IPS DF 4.7 (cell line): ENCODE results near the gene DNAJC1.

Experiments
- DNase-seq: peaks from one replicate; pipeline ENCODE4 v3.0.0-alpha.2; 2013; ENCODE audit warnings: low spot score; ENCODE audit errors: extremely low read depth

Gene DNAJC1

DNA sequence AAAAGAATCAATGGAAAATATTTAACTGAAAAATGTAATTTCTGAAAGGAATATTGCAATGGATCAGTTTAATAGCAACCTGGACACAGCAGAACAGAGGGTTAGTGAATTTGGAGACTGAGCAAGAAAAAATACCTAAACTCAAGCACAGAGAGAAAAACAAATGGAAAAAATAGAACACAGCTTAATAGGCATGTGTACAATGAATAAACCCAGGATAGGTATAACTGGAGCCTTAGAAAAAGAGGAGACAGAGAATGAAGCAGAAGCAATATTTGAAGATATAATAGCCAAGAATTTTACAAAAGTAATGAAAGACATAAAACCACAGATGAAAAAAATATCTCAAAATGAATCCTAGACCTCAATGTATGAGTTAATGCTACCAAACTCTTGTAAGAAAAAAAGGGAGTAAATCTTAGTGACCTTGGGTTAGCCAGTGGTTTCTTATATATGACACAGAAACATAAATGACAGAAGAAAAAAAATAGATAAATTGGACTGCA, 2.9 kb upstream of the DNAJC1 start:
- no peak for DNase-seq

DNA sequence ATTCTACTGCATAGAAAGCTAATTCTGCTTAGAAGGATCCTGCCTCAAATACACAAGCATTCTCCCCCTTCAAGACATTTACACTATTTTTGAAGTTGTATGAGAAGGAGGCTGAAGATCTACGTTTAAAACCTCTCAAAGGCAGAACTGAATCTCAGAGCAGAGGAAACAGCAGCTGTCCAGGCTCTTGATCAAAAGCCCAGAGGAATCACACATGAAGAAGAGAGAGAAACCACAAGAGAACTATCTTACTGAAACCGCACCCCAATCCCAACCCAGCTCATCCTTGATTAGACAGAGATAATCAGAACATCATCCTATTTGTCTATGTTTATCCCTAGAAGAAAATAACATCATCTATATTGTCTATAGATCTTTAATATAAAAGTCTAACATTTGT, 2.2 kb upstream of the DNAJC1 start:
- DNase-seq = no peak

GRCh38 chr10:22003964-22004281, 393 bp upstream of the DNAJC1 start:
- DNase-seq = no peak

- no peak for DNase-seq
These were observed 846 bp downstream of the DNAJC1 start for GRCh38 chr10:22002591-22003176.

- no peak for DNase-seq
These were observed 8.0 kb downstream of the DNAJC1 start for GRCh38 chr10:21995557-21995956.

DNA sequence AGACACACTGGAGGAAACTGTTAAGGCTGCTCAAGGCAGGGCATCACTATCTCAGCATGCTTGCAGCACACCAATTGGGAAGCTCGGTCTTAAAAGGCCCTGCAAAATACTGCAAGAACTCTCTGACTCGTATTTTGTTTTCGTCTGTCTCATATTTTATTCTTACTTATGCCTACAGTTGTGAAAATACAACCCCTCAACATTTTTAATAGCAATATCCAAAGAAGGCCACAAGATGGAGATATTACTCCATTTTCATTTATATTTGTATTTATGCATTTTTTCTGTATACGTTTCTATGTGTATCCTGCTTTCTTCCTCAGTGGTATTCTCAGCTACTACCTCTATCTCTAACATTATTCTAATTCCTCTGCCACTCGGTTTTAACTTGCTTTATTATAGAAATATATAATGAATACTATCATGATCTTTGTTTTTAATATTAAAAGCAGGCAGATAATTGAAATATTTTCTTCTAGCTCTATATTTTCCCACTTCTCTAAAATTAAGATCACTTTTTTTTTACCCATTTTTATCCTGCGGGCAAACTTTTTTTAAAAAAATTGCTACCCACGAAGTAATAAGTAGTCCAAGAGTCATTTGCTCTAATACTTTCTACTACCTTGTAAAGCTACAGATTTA, 10.0 kb downstream of the DNAJC1 start:
- DNase-seq = no peak

GRCh38 chr10:21991785-21992184, 11.7 kb downstream of the DNAJC1 start:
- DNase-seq = no peak

- DNase-seq = no peak
These were observed 13.1 kb downstream of the DNAJC1 start for GRCh38 chr10:21990449-21990848.

DNA sequence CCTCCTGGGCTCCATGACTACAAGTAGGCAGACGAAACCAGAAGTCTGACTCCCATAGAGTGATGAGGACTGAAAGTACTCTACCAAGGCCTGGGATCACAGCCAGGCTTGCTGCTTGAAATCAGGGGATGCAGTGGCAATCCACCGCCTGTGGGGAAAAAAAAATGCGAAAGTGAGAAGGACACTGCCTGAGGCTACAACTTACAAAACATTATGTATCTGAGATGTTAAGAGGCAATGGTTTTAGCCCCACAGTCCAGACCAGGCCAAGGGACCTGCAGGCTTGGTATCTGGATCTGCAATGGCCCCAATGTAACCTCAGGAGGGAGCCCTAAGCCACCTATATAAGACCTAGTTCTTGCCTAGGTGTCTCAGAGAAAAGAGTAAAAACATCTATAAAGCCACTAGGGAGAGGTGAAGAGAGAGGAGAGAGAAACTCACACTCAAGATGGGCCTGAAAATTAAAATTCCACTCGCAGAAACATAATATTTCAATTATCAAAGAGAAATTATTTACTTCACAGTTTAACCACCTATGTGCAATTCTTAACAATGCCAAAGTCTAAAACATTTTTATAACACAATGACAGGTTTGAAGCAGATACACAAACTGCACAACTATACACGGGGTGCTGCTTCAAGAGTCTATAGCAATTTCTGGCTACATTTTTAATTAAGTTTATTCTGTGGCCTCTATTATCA, 13.9 kb downstream of the DNAJC1 start:
- DNase-seq = no peak

- no peak for DNase-seq
These were observed 18.0 kb downstream of the DNAJC1 start for GRCh38 chr10:21985541-21985940.

- no peak for DNase-seq
These were observed 22.4 kb downstream of the DNAJC1 start for GRCh38 chr10:21981118-21981517.

GRCh38 chr10:21980691-21981090, 22.8 kb downstream of the DNAJC1 start:
- no peak for DNase-seq

DNA sequence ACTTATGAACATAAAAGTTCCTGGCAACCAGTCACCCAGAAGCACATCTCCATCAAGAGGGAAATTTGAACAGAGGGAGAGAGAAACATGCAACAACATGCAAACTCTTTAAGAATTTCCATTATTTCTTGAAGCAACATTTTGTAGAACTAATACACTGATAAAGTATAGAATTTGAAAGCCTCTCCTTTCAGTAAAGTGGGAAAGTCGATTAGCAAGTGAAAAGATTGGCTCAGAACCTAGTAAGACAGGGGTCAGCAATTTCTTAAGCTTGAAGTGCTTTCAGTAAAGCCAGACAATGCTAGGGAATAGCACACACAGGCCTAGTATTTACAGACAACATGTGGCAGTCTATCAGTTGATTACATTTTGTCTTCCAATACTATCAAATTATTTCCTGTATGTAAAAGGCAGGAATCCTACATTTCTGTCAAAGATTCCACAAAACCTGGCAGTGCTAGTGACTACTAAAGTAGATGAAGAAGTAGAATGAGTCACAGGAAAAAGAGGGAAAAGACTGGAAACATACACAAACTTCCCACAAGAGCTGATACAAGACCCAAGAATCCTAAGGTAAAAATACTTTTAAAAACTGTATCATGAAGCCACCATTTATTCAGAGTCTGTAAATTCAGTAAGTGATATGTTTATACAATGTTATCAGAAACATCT, 25.2 kb downstream of the DNAJC1 start:
- no peak for DNase-seq

DNA sequence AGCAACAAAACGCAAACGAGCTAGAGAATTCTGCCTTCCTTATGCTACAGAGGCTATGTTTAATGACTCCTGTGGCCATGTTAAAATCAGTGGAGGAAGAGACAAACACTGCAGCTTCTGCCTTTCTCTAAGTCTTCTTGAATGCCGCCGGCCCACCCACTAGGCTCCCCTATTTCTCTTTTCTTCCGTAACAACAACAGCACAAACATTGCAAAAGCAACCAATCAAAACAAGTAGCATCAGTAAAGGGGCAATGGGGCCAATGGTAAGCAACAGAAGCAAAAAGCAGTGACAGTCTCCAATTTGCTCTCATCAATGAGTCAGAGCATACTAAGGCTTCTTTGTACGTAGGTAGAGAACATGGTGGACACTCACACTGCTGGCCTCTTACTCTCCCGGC, 26.8 kb downstream of the DNAJC1 start:
- DNase-seq = no peak

GRCh38 chr10:21976280-21976679, 27.2 kb downstream of the DNAJC1 start:
- no peak for DNase-seq

- no peak for DNase-seq
These were observed 28.0 kb downstream of the DNAJC1 start for GRCh38 chr10:21975378-21975990.

GRCh38 chr10:21972584-21972983, 30.9 kb downstream of the DNAJC1 start:
- no peak for DNase-seq

GRCh38 chr10:21969326-21970287, 33.9 kb downstream of the DNAJC1 start:
- DNase-seq = no peak

GRCh38 chr10:21964983-21965665, 38.4 kb downstream of the DNAJC1 start:
- DNase-seq = no peak

DNA sequence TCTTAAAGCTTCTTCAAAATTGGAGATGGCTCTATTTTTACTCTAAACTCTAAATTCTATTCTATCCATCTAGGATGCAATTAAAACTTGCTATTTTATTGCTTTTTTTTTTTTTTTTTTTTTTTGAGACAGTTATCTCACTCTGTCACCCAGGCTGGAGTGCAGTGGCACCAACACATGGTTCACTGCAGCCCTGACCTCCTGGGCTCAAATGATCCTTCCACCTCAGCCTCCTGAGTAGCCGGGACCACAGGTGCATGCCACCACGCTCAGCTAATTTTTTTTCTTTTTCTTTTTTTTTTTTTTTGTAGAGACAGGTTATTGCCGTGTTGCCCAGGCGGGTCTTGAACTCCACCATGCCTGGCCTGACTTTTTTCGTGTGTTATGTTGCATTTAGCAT, 41.2 kb downstream of the DNAJC1 start:
- no peak for DNase-seq
